WTC11 (cell line): ENCODE results near the gene CGGBP1. TPM values are rescaled to one million over a fixed set of nuclear protein-coding genes. Genes with fewer than 3 reads are reported as not detected.
A peak's percentile ranks its signal among the peaks of the same experiment; 100 is the strongest.

Source experiments
- ATAC-seq: fragments of 200-7000 bp; cut with Tn5 transposase; 2 replicates; pipeline ENCODE4 v1.10.0; 2021; ENCODE audit warnings: mild to moderate bottlenecking, moderate library complexity
- CTCF ChIA-PET: fragments of 300-600 bp; sonication (Branson Sonifier 250); formaldehyde crosslinking; loops from one replicate; lab custom pipeline; 2021; ENCODE audit warnings: antibody characterized with exemption; lab: Charles Lee
- POLR2A ChIA-PET: fragments of 350-600 bp; sonication (Branson Sonifier 250); formaldehyde crosslinking; loops from one replicate; lab custom pipeline; 2021; ENCODE audit warnings: antibody characterized with exemption; lab: Charles Lee
- DNase-seq: peaks from one replicate; pipeline ENCODE4 v3.0.0; 2021; ENCODE audit warnings: low spot score
- H3K27ac Mint-ChIP-seq: 2 replicates; pipeline ENCODE4 v1.8.0; 2021; ENCODE audit warnings: mixed read lengths
- H3K27me3 Mint-ChIP-seq: 2 replicates; pipeline ENCODE4 v1.8.0; 2021; ENCODE audit warnings: low read depth, mild to moderate bottlenecking, moderate library complexity, mixed read lengths
- H3K36me3 Mint-ChIP-seq: 2 replicates; pipeline ENCODE4 v1.8.0; 2021; ENCODE audit warnings: mixed read lengths
- H3K4me1 Mint-ChIP-seq: 2 replicates; pipeline ENCODE4 v1.8.0; 2022; ENCODE audit warnings: mixed read lengths
- H3K4me3 Mint-ChIP-seq: 2 replicates; pipeline ENCODE4 v1.8.0; 2021; ENCODE audit warnings: mild to moderate bottlenecking, moderate library complexity, mixed read lengths
- H3K9me3 Mint-ChIP-seq: 2 replicates; pipeline ENCODE4 v1.8.0; 2021; ENCODE audit warnings: mixed read lengths
- ATF3 ChIP-seq: sonication (generic); formaldehyde crosslinking; conservative IDR thresholded peaks from 2 replicates; pipeline ENCODE4 v1.8.1; 2022; ENCODE audit warnings: mild to moderate bottlenecking, missing genetic modification reagents
- CREB1 ChIP-seq: sonication (generic); formaldehyde crosslinking; IDR thresholded peaks from 2 replicates; pipeline ENCODE4 v1.8.0; 2023; ENCODE audit warnings: mild to moderate bottlenecking, missing genetic modification reagents
- ERG ChIP-seq: fragments of 250-450 bp; sonication (Bioruptor Pico); IDR thresholded peaks from 2 replicates; pipeline ENCODE4 v1.8.0; 2021; ENCODE audit warnings: mild to moderate bottlenecking
- FOXJ3 ChIP-seq: sonication (generic); formaldehyde crosslinking; IDR thresholded peaks from 2 replicates; pipeline ENCODE4 v1.9.0; 2021; ENCODE audit warnings: missing genetic modification reagents, mild to moderate bottlenecking, borderline replicate concordance
- FOXK1 ChIP-seq: sonication (generic); formaldehyde crosslinking; IDR thresholded peaks from 2 replicates; pipeline ENCODE4 v1.8.0; 2022; ENCODE audit warnings: mild to moderate bottlenecking, moderate library complexity, missing genetic modification reagents
- GABPB1 ChIP-seq: sonication (generic); formaldehyde crosslinking; IDR thresholded peaks from 2 replicates; pipeline ENCODE4 v1.8.1; 2023; ENCODE audit warnings: mild to moderate bottlenecking, missing genetic modification reagents
- IRF2 ChIP-seq: sonication (generic); formaldehyde crosslinking; IDR thresholded peaks from 2 replicates; pipeline ENCODE4 v1.8.0; 2022; ENCODE audit warnings: low read depth, missing genetic modification reagents, borderline replicate concordance
- JUN ChIP-seq: sonication (generic); formaldehyde crosslinking; IDR thresholded peaks from 2 replicates; pipeline ENCODE4 v1.8.0; 2023; ENCODE audit warnings: mild to moderate bottlenecking, missing genetic modification reagents
- KAT7 ChIP-seq: sonication (generic); formaldehyde crosslinking; IDR thresholded peaks from 2 replicates; pipeline ENCODE4 v1.8.1; 2023; ENCODE audit warnings: missing genetic modification reagents, mild to moderate bottlenecking, borderline replicate concordance
- MXD4 ChIP-seq: fragments of 250-450 bp; sonication (Bioruptor Pico); IDR thresholded peaks from 2 replicates; pipeline ENCODE4 v1.8.0; 2021; ENCODE audit warnings: mild to moderate bottlenecking, moderate library complexity, borderline replicate concordance
- NR1H2 ChIP-seq: sonication (generic); formaldehyde crosslinking; IDR thresholded peaks from 2 replicates; pipeline ENCODE4 v1.9.0; 2021; ENCODE audit warnings: mild to moderate bottlenecking, moderate library complexity, missing genetic modification reagents
- NR3C1 ChIP-seq: sonication (generic); formaldehyde crosslinking; conservative IDR thresholded peaks from 2 replicates; pipeline ENCODE4 v1.8.1; 2023; ENCODE audit warnings: low read depth, mild to moderate bottlenecking, missing genetic modification reagents
- OVOL2 ChIP-seq: fragments of 250-450 bp; sonication (Bioruptor Pico); IDR thresholded peaks from 2 replicates; pipeline ENCODE4 v1.9.0; 2021; ENCODE audit warnings: mild to moderate bottlenecking, borderline replicate concordance
- RORB ChIP-seq: fragments of 250-450 bp; sonication (Bioruptor Pico); IDR thresholded peaks from 2 replicates; pipeline ENCODE4 v1.9.0; 2021; ENCODE audit warnings: mild to moderate bottlenecking
- SMAD3 ChIP-seq: sonication (generic); formaldehyde crosslinking; IDR thresholded peaks from 2 replicates; pipeline ENCODE4 v1.8.0; 2022; ENCODE audit warnings: missing genetic modification reagents, mild to moderate bottlenecking, borderline replicate concordance
- ZBTB21 ChIP-seq: sonication (generic); formaldehyde crosslinking; IDR thresholded peaks from 2 replicates; pipeline ENCODE4 v1.8.1; 2023; ENCODE audit warnings: mild to moderate bottlenecking, missing genetic modification reagents, borderline replicate concordance
- ZNF219 ChIP-seq: sonication (generic); formaldehyde crosslinking; IDR thresholded peaks from 2 replicates; pipeline ENCODE4 v1.8.0; 2023; ENCODE audit warnings: missing genetic modification reagents, mild to moderate bottlenecking, borderline replicate concordance
- ZNF263 ChIP-seq: sonication (generic); formaldehyde crosslinking; IDR thresholded peaks from 2 replicates; pipeline ENCODE4 v1.8.1; 2022; ENCODE audit warnings: low read depth, mild to moderate bottlenecking, moderate library complexity, missing genetic modification reagents
- ZNF281 ChIP-seq: sonication (generic); formaldehyde crosslinking; IDR thresholded peaks from 2 replicates; pipeline ENCODE4 v1.8.0; 2023; ENCODE audit warnings: mild to moderate bottlenecking, missing genetic modification reagents
- ZNF416 ChIP-seq: fragments of 250-450 bp; sonication (Bioruptor Pico); IDR thresholded peaks from 2 replicates; pipeline ENCODE4 v1.9.0; 2021; ENCODE audit warnings: mild to moderate bottlenecking, inconsistent platforms
- ZNF671 ChIP-seq: fragments of 250-450 bp; sonication (Bioruptor Pico); IDR thresholded peaks from 2 replicates; pipeline ENCODE4 v1.8.0; 2021; ENCODE audit warnings: mild to moderate bottlenecking
- total RNA-seq: library from RNA; stranded (reverse); gene quantifications from 3 replicates; pipeline ENCODE4 v1.2.3, GENCODE V29; 2021
- TF ChIP-seq, protein P1 (sequence below): sonication (generic); formaldehyde crosslinking; IDR thresholded peaks from 2 replicates; pipeline ENCODE4 v1.8.1; 2023; ENCODE audit warnings: mild to moderate bottlenecking, moderate library complexity, missing genetic modification reagents
- TF ChIP-seq, protein P2 (sequence below): sonication (generic); formaldehyde crosslinking; IDR thresholded peaks from 2 replicates; pipeline ENCODE4 v1.8.1; 2023; ENCODE audit warnings: mild to moderate bottlenecking, missing genetic modification reagents
- TF ChIP-seq, protein P3 (sequence below): fragments of 250-450 bp; sonication (Bioruptor Pico); IDR thresholded peaks from 2 replicates; pipeline ENCODE4 v1.9.0; 2021; ENCODE audit warnings: mild to moderate bottlenecking

The CGGBP1 gene
- total RNA-seq, 1 experiment from 2014 or later = 57.6 TPM

GRCh38 chr3:88059380-88060170, 770 bp upstream of the CGGBP1 start:
- TF ChIP-seq OVOL2 = no peak
- TF ChIP-seq IRF2 (CRISPR knock-in tag) = no peak
- no peak for TF ChIP-seq FOXJ3
- TF ChIP-seq RORB = no peak
- TF ChIP-seq NR3C1 = no peak
- TF ChIP-seq ATF3 (CRISPR knock-in tag) = no peak
- TF ChIP-seq SMAD3 (CRISPR knock-in tag) = no peak
- peak; percentile 32; the same call in 1 of the 2 replicates for TF ChIP-seq FOXK1 (CRISPR knock-in tag)
- POLR2A ChIA-PET = interaction anchor here (0.7 to 1.1 kb wide), 4 partner anchors 9 to 1226 kb away, joined by 3 to 4 read pairs (median 3); no protein-coding TSS in a partner anchor
- CTCF ChIA-PET = interaction anchor here (1.5 kb wide), 1 partner anchor 54 kb away, joined by 4 read pairs; no protein-coding TSS in a partner anchor
- H3K27me3 Mint-ChIP-seq = no peaks in the 10 kb centered on the region
- H3K4me3 Mint-ChIP-seq = peak overlapping the region; percentile 96
- peaks cover 22% of the 10 kb centered on the region for H3K4me1 Mint-ChIP-seq
- DNase-seq = no peak
- ATAC-seq = peak; percentile 3
- H3K9me3 Mint-ChIP-seq = no peaks in the 10 kb centered on the region
- H3K27ac Mint-ChIP-seq = peak overlapping the region; percentile 77
- peaks cover 24% of the 10 kb centered on the region for H3K36me3 Mint-ChIP-seq

- H3K36me3 Mint-ChIP-seq = peaks cover 25% of the 10 kb centered on the region
- POLR2A ChIA-PET = interaction anchor here (0.9 to 1.3 kb wide), 2 partner anchors 15 to 91 kb away, joined by 3 to 10 read pairs; partner anchors contain the start of gene C3orf38
- H3K4me1 Mint-ChIP-seq = peaks cover 19% of the 10 kb centered on the region
- CTCF ChIA-PET = interaction anchor here (0.9 to 1.5 kb wide), 3 partner anchors 53 to 122 kb away, joined by 3 to 4 read pairs (median 3); no protein-coding TSS in a partner anchor
- ATAC-seq = peak; percentile 33
- H3K27me3 Mint-ChIP-seq = no peaks in the 10 kb centered on the region
- peak; percentile 72 for DNase-seq
- peak overlapping the region; percentile 86; the same call in 1 of the 2 replicates for H3K27ac Mint-ChIP-seq
- H3K9me3 Mint-ChIP-seq = no peaks in the 10 kb centered on the region
- TF ChIP-seq ZNF281 (CRISPR knock-in tag) (no peak), GABPB1 (no peak), ZNF263 (CRISPR knock-in tag) (no peak), ZNF416 (CRISPR knock-in tag) (no peak), ERG (CRISPR knock-in tag) (no peak), OVOL2 (no peak), JUN (CRISPR knock-in tag) (no peak), NR1H2 (no peak), KAT7 (CRISPR knock-in tag) (no peak), CREB1 (CRISPR knock-in tag) (no peak), ZNF219 (no peak), ZBTB21 (no peak), ZNF671 (no peak), MXD4 (CRISPR knock-in tag) (no peak)
- TF ChIP-seq, protein P1, sequence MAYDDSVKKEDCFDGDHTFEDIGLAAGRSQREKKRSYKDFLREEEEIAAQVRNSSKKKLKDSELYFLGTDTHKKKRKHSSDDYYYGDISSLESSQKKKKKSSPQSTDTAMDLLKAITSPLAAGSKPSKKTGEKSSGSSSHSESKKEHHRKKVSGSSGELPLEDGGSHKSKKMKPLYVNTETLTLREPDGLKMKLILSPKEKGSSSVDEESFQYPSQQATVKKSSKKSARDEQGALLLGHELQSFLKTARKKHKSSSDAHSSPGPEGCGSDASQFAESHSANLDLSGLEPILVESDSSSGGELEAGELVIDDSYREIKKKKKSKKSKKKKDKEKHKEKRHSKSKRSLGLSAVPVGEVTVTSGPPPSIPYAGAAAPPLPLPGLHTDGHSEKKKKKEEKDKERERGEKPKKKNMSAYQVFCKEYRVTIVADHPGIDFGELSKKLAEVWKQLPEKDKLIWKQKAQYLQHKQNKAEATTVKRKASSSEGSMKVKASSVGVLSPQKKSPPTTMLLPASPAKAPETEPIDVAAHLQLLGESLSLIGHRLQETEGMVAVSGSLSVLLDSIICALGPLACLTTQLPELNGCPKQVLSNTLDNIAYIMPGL (CRISPR knock-in tag) = no peak
- TF ChIP-seq, protein P2, sequence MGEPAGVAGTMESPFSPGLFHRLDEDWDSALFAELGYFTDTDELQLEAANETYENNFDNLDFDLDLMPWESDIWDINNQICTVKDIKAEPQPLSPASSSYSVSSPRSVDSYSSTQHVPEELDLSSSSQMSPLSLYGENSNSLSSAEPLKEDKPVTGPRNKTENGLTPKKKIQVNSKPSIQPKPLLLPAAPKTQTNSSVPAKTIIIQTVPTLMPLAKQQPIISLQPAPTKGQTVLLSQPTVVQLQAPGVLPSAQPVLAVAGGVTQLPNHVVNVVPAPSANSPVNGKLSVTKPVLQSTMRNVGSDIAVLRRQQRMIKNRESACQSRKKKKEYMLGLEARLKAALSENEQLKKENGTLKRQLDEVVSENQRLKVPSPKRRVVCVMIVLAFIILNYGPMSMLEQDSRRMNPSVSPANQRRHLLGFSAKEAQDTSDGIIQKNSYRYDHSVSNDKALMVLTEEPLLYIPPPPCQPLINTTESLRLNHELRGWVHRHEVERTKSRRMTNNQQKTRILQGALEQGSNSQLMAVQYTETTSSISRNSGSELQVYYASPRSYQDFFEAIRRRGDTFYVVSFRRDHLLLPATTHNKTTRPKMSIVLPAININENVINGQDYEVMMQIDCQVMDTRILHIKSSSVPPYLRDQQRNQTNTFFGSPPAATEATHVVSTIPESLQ = no peak
- TF ChIP-seq, protein P3, sequence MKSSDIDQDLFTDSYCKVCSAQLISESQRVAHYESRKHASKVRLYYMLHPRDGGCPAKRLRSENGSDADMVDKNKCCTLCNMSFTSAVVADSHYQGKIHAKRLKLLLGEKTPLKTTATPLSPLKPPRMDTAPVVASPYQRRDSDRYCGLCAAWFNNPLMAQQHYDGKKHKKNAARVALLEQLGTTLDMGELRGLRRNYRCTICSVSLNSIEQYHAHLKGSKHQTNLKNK = no peak
- H3K4me3 Mint-ChIP-seq = peak overlapping the region; percentile 96
These were observed 562 bp downstream of the CGGBP1 start for GRCh38 chr3:88058306-88058580.
